Placental epithelial cell (primary cell): ENCODE results near the gene ARHGAP21. TPM values are rescaled to one million over a fixed set of nuclear protein-coding genes. Genes with fewer than 3 reads are reported as not detected.

Source experiments
- small RNA-seq: library from RNA; depleted of rRNA; stranded (forward); fragments of <200 nt; gene quantifications from one replicate; pipeline ENCODE3, GENCODE V24; 2012
- total RNA-seq: library from RNA; depleted of rRNA; stranded (reverse); fragments of >200 nt; gene quantifications from 2 replicates; pipeline ENCODE4 v1.2.3, GENCODE V29; 2012

The ARHGAP21 gene
- total RNA-seq, result 104 and 121 TPM in 2 replicates

GRCh38 chr10:24723788-24724380, at the start of gene ARHGAP21:
ARHGAP21 (minus strand) TSS chr10:24723887; CDS start chr10:24721899, 1,988 bp downstream.

Small RNA genes within 50 kb of the gene (small RNA-seq; reads per million reads assigned to genes)
- gene RNA5SP305, result not detected

Other genes with a start within 250 kb of the ARHGAP21 start
- gene PRTFDC1, start 228.7 kb upstream of the ARHGAP21 start, total RNA-seq, result 14.7 and 15.7 TPM in 2 replicates